ENCODE results near the gene UMOD.

Gene UMOD

DNA sequence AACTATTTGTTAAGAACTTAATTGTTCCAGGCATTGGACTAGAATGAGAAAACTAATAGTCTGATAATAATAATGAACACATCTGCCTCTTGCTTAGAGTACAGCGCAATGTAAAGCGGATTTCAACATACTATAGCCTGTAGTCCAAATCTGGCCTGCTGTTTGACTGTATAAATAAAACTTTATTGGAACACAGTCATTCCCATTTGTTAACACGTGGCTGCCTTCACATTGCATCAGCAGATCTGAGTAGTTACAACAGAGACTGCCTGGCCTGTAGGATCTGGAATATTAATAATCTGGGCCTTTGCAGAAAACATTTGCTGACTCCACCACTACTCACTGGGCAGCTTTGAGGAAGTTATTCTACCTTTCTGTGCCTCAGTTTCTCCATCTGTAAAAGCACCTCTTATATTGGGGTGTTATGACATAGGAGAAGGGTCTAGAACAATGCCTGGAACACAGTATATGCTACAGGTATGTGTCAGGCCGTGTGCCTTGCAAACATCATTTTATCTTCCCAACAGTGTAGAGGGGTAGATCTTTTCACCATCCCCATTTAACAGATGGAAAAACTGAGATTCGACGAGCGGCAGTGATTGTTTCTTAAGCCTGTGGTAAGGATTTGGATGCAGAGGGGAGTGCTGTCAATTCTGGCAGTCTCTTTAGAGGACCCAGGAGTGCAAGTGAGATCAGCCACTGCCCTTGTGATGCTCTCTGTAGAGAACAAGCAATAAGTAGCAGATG is 29.9 kb upstream of the UMOD start:
- H3K27ac ChIP-seq = no peak overlapping the region
- TF ChIP-seq, protein P1, sequence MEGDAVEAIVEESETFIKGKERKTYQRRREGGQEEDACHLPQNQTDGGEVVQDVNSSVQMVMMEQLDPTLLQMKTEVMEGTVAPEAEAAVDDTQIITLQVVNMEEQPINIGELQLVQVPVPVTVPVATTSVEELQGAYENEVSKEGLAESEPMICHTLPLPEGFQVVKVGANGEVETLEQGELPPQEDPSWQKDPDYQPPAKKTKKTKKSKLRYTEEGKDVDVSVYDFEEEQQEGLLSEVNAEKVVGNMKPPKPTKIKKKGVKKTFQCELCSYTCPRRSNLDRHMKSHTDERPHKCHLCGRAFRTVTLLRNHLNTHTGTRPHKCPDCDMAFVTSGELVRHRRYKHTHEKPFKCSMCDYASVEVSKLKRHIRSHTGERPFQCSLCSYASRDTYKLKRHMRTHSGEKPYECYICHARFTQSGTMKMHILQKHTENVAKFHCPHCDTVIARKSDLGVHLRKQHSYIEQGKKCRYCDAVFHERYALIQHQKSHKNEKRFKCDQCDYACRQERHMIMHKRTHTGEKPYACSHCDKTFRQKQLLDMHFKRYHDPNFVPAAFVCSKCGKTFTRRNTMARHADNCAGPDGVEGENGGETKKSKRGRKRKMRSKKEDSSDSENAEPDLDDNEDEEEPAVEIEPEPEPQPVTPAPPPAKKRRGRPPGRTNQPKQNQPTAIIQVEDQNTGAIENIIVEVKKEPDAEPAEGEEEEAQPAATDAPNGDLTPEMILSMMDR (conservative IDR thresholded peaks at IDR 0.05) = no peak
- TF ChIP-seq ZFX (IDR thresholded peaks at IDR 0.05) = no peak

DNA sequence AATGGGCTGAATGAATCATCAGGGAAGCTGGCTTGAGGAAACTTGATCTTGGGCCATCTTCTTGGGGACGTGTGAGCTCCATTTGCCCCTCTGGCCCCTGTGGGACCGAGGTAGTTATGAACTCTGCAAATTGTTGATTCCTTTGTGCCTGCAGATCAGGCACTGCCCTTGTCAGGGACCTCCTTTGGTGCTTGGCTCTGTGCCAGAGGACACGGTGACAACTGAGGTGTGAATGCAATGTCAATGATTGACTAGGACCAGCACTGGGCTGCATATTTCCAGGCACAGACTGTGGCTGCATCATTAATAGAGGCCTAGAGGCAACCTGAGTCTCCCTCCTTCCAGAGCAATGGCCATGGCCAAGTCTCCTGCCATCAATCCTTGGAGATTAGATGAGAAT is 28.3 kb upstream of the UMOD start:
- no peak for TF ChIP-seq ZFX (IDR thresholded peaks at IDR 0.05)
- TF ChIP-seq, protein P1 (conservative IDR thresholded peaks at IDR 0.05) = no peak
- H3K27ac ChIP-seq = no peak overlapping the region

DNA sequence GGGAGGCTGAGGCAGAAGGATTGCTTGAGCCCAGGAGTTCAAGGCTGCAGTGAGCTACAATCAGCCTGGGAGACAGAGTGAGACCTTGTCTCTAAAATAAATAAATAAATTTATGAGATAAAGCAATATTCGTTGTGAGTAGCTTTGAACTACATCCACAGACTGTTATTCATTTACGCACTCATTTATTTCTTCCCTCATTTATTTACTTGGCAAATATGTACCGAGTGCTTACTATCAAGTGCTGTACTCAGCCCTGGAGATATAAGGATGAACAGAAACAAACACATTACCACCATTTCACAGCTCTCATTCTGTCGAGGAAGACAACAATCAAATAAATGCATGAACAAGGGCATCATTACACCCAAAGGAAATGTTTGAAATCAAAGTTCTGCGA is 24.7 kb upstream of the UMOD start:
- H3K27ac ChIP-seq = no peak overlapping the region
- TF ChIP-seq, protein P1 (conservative IDR thresholded peaks at IDR 0.05) = no peak
- TF ChIP-seq ZFX (IDR thresholded peaks at IDR 0.05) = no peak

DNA sequence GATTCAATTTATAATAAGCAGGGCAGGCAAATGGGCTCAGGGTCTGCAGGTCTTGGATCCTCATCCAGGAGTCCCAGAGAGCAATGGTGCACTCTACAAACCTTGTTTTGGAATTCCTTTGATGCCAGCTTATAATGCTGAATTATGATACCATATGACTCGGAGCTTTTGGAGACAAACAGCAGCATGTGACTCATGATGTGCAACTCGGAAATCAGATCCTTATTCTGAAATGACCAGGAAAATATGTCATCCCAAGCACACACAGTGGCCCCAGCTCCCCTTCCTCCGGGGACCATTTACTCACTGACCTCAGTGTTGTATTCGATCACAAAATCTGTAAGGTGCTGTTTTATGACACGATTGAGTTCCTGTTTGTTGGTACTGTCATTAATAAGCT is 20.2 kb upstream of the UMOD start:
- no peak for TF ChIP-seq ZFX (IDR thresholded peaks at IDR 0.05)
- TF ChIP-seq, protein P1 (conservative IDR thresholded peaks at IDR 0.05) = no peak
- H3K27ac ChIP-seq = no peak overlapping the region

DNA sequence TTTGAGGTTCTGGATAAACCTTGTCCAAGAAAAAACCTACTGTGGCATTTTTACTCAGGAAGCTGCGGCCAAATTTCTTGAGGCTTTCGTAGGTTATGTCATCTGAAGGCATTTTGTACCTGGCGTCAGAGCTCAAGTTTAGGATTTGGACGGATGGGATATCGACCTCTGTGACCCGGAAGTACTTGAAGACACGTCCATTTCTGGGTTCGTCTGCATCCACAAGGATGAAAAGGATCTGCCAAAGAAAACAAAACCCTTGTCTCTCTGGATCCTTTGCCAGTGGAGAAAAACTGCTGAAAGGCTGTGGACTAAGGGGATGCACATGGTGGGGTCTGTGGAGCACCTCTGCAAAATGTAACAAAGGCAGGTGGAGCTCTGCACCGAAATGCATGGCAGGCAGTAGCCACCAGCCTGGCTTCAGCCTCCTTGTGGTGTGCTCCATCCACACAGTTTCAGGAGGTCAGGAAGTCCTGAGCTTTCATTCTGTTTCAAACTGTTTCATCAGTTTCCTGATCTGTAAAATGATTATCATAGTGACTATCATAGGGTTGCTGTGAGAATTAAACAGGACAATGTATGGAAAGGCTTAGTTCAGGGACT is 17.0 kb upstream of the UMOD start:
- H3K27ac ChIP-seq = no peak overlapping the region
- no peak for TF ChIP-seq ZFX (IDR thresholded peaks at IDR 0.05)
- TF ChIP-seq, protein P1 (conservative IDR thresholded peaks at IDR 0.05) = no peak

DNA sequence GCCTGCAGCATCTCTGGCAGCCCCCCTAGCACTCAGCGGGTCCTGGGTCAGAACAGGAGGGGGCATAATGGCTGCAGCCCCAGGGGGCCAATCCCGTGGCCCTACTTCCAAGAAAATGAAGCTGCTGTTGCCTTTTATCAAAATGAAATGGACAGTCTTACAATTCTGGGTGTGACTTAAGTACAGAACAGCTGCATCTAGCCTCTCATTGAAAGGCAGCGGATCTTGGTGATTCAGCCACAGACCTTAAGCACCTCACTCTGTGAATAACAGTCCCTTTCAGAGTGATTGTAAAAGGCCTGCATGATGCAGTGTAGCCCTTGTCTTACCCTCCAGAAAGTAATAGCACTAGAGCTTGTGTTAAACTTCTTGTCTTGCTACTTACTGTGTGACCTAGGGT is 11.5 kb upstream of the UMOD start:
- no peak overlapping the region for H3K27ac ChIP-seq
- TF ChIP-seq, protein P1 (conservative IDR thresholded peaks at IDR 0.05) = no peak
- TF ChIP-seq ZFX (IDR thresholded peaks at IDR 0.05) = no peak

DNA sequence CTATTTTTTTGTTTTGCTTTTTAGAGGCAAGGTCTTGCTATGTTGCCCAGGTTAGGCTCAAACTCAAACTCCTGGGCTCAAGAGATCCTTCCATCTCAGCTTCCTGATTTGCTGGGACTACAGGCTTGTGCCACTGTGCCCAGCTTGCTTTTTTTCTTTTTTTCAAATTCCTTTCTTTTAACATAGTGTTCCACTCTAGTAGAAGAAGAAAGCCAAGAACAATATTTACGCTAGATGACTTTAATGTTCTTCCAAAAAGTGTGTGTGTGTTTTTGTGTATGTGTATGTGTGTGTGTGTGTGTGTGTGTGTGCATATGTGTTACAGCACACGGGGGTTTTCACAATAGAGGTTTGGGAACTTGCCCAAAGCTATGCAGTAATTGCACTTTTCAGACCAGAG is 10.7 kb upstream of the UMOD start:
- H3K27ac ChIP-seq = no peak overlapping the region
- TF ChIP-seq ZFX (IDR thresholded peaks at IDR 0.05) = no peak
- TF ChIP-seq, protein P1 (conservative IDR thresholded peaks at IDR 0.05) = no peak

All from C4-2B (cell line).